Neural crest cell (in vitro differentiated cells): ENCODE measurements around the gene LIN37. TPM values are rescaled to one million over a fixed set of nuclear protein-coding genes. Genes with fewer than 3 reads are reported as not detected.
A peak's percentile ranks its signal among the peaks of the same experiment; 100 is the strongest.

Experiments used
- DNase-seq: peaks from one replicate; pipeline ENCODE4 v3.0.0; 2021; ENCODE audit warnings: low read depth, mixed read lengths, low spot score
- H3K27ac Mint-ChIP-seq: one replicate; pipeline ENCODE4 v1.8.0; 2021; ENCODE audit warnings: mild to moderate bottlenecking, mixed read lengths; ENCODE audit not compliant: unreplicated experiment
- H3K27me3 Mint-ChIP-seq: 2 replicates; pipeline ENCODE4 v1.8.0; 2021; ENCODE audit warnings: low read depth, mild to moderate bottlenecking, mixed read lengths
- H3K36me3 Mint-ChIP-seq: 2 replicates; pipeline ENCODE4 v1.8.0; 2021; ENCODE audit warnings: low read depth, mild to moderate bottlenecking, mixed read lengths
- H3K4me1 Mint-ChIP-seq: 2 replicates; pipeline ENCODE4 v1.8.0; 2021; ENCODE audit warnings: mixed read lengths
- H3K4me3 Mint-ChIP-seq: one replicate; pipeline ENCODE4 v1.8.0; 2021; ENCODE audit warnings: mild to moderate bottlenecking, mixed read lengths
- H3K9me3 Mint-ChIP-seq: 2 replicates; pipeline ENCODE4 v1.8.0; 2021; ENCODE audit warnings: mixed read lengths
- CTCF ChIP-seq: fragments of 200-600 bp; sonication (generic); conservative IDR thresholded peaks from 2 replicates; pipeline ENCODE4 v1.5.0; 2021; ENCODE audit warnings: antibody characterized with exemption, mild to moderate bottlenecking
- total RNA-seq: library from RNA; stranded (reverse); gene quantifications from 2 replicates; pipeline ENCODE4 v1.2.1, GENCODE V29; 2021

Gene LIN37
- total RNA-seq, 1 donor from 2014 or later = 12.5 TPM

- Mint-ChIP-seq H3K4me1 (peaks cover 32% of the 10 kb centered on the region), H3K36me3 (peaks cover 2% of the 10 kb centered on the region), H3K27ac (peak overlapping the region; percentile 67), H3K27me3 (no peaks in the 10 kb centered on the region), H3K4me3 (peak overlapping the region; percentile 95), H3K9me3 (no peaks in the 10 kb centered on the region)
- no peak for TF ChIP-seq CTCF
- DNase-seq = no peak
Observed at GRCh38 chr19:35719402-35720162, 28.8 kb upstream of the LIN37 start.

GRCh38 chr19:35720163-35720524 is 28.2 kb upstream of the LIN37 start:
- peaks cover 2% of the 10 kb centered on the region for H3K36me3 Mint-ChIP-seq
- H3K27me3 Mint-ChIP-seq = no peaks in the 10 kb centered on the region
- H3K9me3 Mint-ChIP-seq = no peaks in the 10 kb centered on the region
- peaks cover 27% of the 10 kb centered on the region for H3K4me1 Mint-ChIP-seq
- H3K27ac Mint-ChIP-seq = no peak overlapping the region
- DNase-seq = no peak
- H3K4me3 Mint-ChIP-seq = peak overlapping the region; percentile 79
- TF ChIP-seq CTCF = no peak

GRCh38 chr19:35720648-35721047 is 27.7 kb upstream of the LIN37 start:
- Mint-ChIP-seq H3K9me3 (no peaks in the 10 kb centered on the region), H3K27me3 (no peaks in the 10 kb centered on the region), H3K27ac (no peak overlapping the region), H3K4me1 (peaks cover 27% of the 10 kb centered on the region), H3K4me3 (no peak overlapping the region), H3K36me3 (peaks cover 2% of the 10 kb centered on the region)
- no peak for TF ChIP-seq CTCF
- DNase-seq = no peak

GRCh38 chr19:35721374-35721773 is 27.0 kb upstream of the LIN37 start:
- peaks cover 2% of the 10 kb centered on the region for H3K36me3 Mint-ChIP-seq
- TF ChIP-seq CTCF = no peak
- H3K9me3 Mint-ChIP-seq = no peaks in the 10 kb centered on the region
- no peaks in the 10 kb centered on the region for H3K27me3 Mint-ChIP-seq
- no peak overlapping the region for H3K27ac Mint-ChIP-seq
- peaks cover 20% of the 10 kb centered on the region for H3K4me1 Mint-ChIP-seq
- H3K4me3 Mint-ChIP-seq = no peak overlapping the region
- DNase-seq = no peak

GRCh38 chr19:35722461-35722860 is 25.9 kb upstream of the LIN37 start:
- no peaks in the 10 kb centered on the region for H3K27me3 Mint-ChIP-seq
- peak overlapping the region; percentile 49 for H3K4me3 Mint-ChIP-seq

More at GRCh38 chr19:35722461-35722860, 25.9 kb upstream of the LIN37 start:
- no peak overlapping the region for H3K27ac Mint-ChIP-seq
- TF ChIP-seq CTCF = no peak
- peaks cover 14% of the 10 kb centered on the region for H3K4me1 Mint-ChIP-seq
- peaks cover 5% of the 10 kb centered on the region for H3K36me3 Mint-ChIP-seq
- no peak for DNase-seq
- no peaks in the 10 kb centered on the region for H3K9me3 Mint-ChIP-seq
